ENCODE data around the gene BMP10. TPM values are rescaled to one million over a fixed set of nuclear protein-coding genes. Genes with fewer than 3 reads are reported as not detected.
A peak's percentile ranks its signal among the peaks of the same experiment; 100 is the strongest.

BMP10 gene
- polyA plus RNA-seq, 3 donors: not detected

DNA sequence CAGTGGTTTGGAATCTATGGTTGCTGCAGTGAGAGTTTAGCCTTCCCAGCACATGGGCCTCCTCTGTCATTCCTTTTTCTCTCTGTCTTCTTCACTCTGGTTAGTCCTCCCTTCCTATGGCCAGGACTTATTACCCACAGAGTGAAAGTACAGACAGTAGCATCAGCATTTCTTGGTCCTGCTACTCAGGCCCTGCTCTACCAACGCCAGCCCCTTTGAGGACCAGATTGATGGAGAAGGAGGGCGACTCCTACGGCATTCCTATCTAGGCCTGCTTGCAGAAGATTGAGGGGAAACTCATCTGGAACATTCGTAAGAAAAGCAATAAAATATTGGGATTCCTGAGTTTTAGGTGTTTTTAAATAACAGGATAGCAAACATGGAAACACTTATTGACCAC lies 43.5 kb downstream of the BMP10 start:
- peak overlapping the region; percentile 94 to 100 (median 99) for H3K27ac Mint-ChIP-seq
- intact Hi-C loops (cut with micrococcal nuclease): no loop called here

DNA sequence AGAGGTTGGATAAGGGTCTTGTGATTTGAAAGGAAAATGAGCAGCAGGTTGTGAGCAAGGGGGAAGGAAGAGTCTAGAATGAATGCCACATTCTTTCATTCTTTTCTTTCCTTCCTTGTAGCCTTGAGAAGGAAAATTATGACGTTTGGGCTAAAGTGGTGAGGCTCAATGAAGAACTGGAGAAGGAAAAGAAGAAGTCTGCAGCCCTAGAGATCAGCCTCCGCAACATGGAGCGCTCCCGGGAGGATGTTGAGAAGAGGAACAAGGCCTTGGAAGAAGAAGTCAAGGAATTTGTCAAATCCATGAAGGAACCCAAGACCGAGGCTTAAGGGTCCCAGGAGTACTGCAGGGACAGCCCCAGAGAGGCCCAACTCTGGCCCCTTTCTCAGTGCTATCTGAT lies 45.3 kb downstream of the BMP10 start:
- intact Hi-C loops (cut with micrococcal nuclease): no loop called here
- Histone ChIP-seq H2AFZ (ENCODE audit: insufficient read depth, low read depth, low read length, poor library complexity, severe bottlenecking) (no peak overlapping the region), H3K9ac (ENCODE audit: insufficient read depth, low read length, poor library complexity, severe bottlenecking) (no peak overlapping the region), H3K79me2 (ENCODE audit: insufficient read depth, low read length) (peaks cover 27% of the 10 kb centered on the region), H3K36me3 (replicated peaks in 1 of 2; ENCODE audit: control insufficient read depth in 1 of 2, insufficient read depth in 2 of 2, low read length in 2 of 2) (peaks cover 67 to 74% of the 10 kb centered on the region in 2 donors), H3K27me3 (ENCODE audit: control insufficient read depth in 2 of 2, insufficient read depth in 2 of 2, low read length in 2 of 2) (no peaks in the 10 kb centered on the region), H3K27ac (ENCODE audit: low read depth in 1 of 2, low read length in 2 of 2) (peak overlapping the region in 1 of 2 donors; percentile 62), H3K4me2 (replicated peaks; ENCODE audit: extremely low read depth, low read length, poor library complexity, severe bottlenecking) (no peak overlapping the region), H3K9me3 (replicated peaks in 1 of 2; ENCODE audit: control insufficient read depth in 1 of 2, insufficient read depth in 1 of 2, low read length in 2 of 2) (no peaks in the 10 kb centered on the region), H3K4me1 (ENCODE audit: control insufficient read depth in 1 of 2, insufficient read depth in 2 of 2, low read length in 2 of 2) (peaks cover 33 to 34% of the 10 kb centered on the region in 2 donors), H3K4me3 (replicated peaks in 1 of 3; ENCODE audit: low read depth in 2 of 3, low read length in 3 of 3) (no peak overlapping the region), H4K20me1 (ENCODE audit: insufficient read depth, low read length) (peaks cover 7% of the 10 kb centered on the region)
- H3K9me3 Mint-ChIP-seq: no peaks in the 10 kb centered on the region
- no peak overlapping the region for H3K4me3 Mint-ChIP-seq
- peak overlapping the region; percentile 38 to 88 (median 61) for H3K27ac Mint-ChIP-seq
- 65% methylated on average over 2 of the region's 5 CpGs for WGBS (ENCODE audit: insufficient coverage)
- DNase-seq: no peak
- H3K36me3 Mint-ChIP-seq: peaks cover 66 to 80% of the 10 kb centered on the region in 2 donors
- peaks cover 41% of the 10 kb centered on the region for H3K4me1 Mint-ChIP-seq
- no peaks in the 10 kb centered on the region for H3K27me3 Mint-ChIP-seq (ENCODE audit: low read depth in 3 of 3)
- TF ChIP-seq, protein P1, sequence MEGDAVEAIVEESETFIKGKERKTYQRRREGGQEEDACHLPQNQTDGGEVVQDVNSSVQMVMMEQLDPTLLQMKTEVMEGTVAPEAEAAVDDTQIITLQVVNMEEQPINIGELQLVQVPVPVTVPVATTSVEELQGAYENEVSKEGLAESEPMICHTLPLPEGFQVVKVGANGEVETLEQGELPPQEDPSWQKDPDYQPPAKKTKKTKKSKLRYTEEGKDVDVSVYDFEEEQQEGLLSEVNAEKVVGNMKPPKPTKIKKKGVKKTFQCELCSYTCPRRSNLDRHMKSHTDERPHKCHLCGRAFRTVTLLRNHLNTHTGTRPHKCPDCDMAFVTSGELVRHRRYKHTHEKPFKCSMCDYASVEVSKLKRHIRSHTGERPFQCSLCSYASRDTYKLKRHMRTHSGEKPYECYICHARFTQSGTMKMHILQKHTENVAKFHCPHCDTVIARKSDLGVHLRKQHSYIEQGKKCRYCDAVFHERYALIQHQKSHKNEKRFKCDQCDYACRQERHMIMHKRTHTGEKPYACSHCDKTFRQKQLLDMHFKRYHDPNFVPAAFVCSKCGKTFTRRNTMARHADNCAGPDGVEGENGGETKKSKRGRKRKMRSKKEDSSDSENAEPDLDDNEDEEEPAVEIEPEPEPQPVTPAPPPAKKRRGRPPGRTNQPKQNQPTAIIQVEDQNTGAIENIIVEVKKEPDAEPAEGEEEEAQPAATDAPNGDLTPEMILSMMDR (IDR thresholded peaks at IDR 0.05): no peak

More for the DNA sequence above, 43.5 kb downstream of the BMP10 start:
- H3K9me3 Mint-ChIP-seq: no peaks in the 10 kb centered on the region
- no peaks in the 10 kb centered on the region for H3K27me3 Mint-ChIP-seq (ENCODE audit: low read depth in 3 of 3)
- H3K36me3 ChIP-seq (replicated peaks in 1 of 2; ENCODE audit: control insufficient read depth in 1 of 2, insufficient read depth in 2 of 2, low read length in 2 of 2): peaks cover 49 to 56% of the 10 kb centered on the region in 2 donors
- no peak overlapping the region for H3K4me2 ChIP-seq (replicated peaks; ENCODE audit: extremely low read depth, low read length, poor library complexity, severe bottlenecking)
- no peak overlapping the region for H3K4me3 ChIP-seq (replicated peaks in 1 of 3; ENCODE audit: low read depth in 2 of 3, low read length in 3 of 3)
- H3K4me3 Mint-ChIP-seq: no peak overlapping the region
- H4K20me1 ChIP-seq (ENCODE audit: insufficient read depth, low read length): peaks cover 3% of the 10 kb centered on the region
- H3K9me3 ChIP-seq (replicated peaks in 1 of 2; ENCODE audit: control insufficient read depth in 1 of 2, insufficient read depth in 1 of 2, low read length in 2 of 2): no peaks in the 10 kb centered on the region
- TF ChIP-seq, protein P1 (IDR thresholded peaks at IDR 0.05): no peak
- WGBS (ENCODE audit: insufficient coverage): 94% methylated on average over 4 of the region's 4 CpGs
- peaks cover 59% of the 10 kb centered on the region for H3K4me1 Mint-ChIP-seq
- H3K9ac ChIP-seq (ENCODE audit: insufficient read depth, low read length, poor library complexity, severe bottlenecking): no peak overlapping the region
- peaks cover 51 to 52% of the 10 kb centered on the region in 2 donors for H3K4me1 ChIP-seq (ENCODE audit: control insufficient read depth in 1 of 2, insufficient read depth in 2 of 2, low read length in 2 of 2)
- H3K27me3 ChIP-seq (ENCODE audit: control insufficient read depth in 2 of 2, insufficient read depth in 2 of 2, low read length in 2 of 2): no peaks in the 10 kb centered on the region
- no peak overlapping the region for H2AFZ ChIP-seq (ENCODE audit: insufficient read depth, low read depth, low read length, poor library complexity, severe bottlenecking)
- peak overlapping the region; percentile 92 to 94 for H3K27ac ChIP-seq (ENCODE audit: low read depth in 1 of 2, low read length in 2 of 2)
- H3K79me2 ChIP-seq (ENCODE audit: insufficient read depth, low read length): peaks cover 18% of the 10 kb centered on the region
- H3K36me3 Mint-ChIP-seq: peaks cover 49 to 66% of the 10 kb centered on the region in 2 donors
- DNase-seq: no peak

All from CD14-positive monocyte (primary cell).